OCI-LY7 (cell line): ENCODE data around the gene AUTS2. TPM values are rescaled to one million over a fixed set of nuclear protein-coding genes. Genes with fewer than 3 reads are reported as not detected.

Experiments
- BruUV-seq: library from RNA; stranded (reverse); fragments of 400-500 nt; replicated peaks from 2 replicates; lab custom pipeline; 2021; lab: Mats Ljungman, UMichigan
- CTCF ChIA-PET: fragments of 300-600 bp; sonication (Branson Sonifier 250); formaldehyde crosslinking; loops from one replicate; lab custom pipeline; 2022; ENCODE audit warnings: antibody characterized with exemption; ENCODE audit not compliant: unreplicated experiment; lab: Charles Lee
- POLR2A ChIA-PET: fragments of 300-600 bp; sonication (Branson Sonifier 250); formaldehyde crosslinking; loops from one replicate; lab custom pipeline; 2022; ENCODE audit warnings: antibody characterized with exemption; lab: Charles Lee
- DNase-seq: peaks from one replicate; pipeline ENCODE4 v3.0.0-alpha.2; 2015; ENCODE audit warnings: low spot score
- H2AFZ ChIP-seq: fragments of 200-600 bp; sonication (generic), shearing (Covaris generic); 2 replicates; pipeline ENCODE4 v1.6.1; 2014; ENCODE audit warnings: mild to moderate bottlenecking, antibody characterized with exemption, low read length, moderate library complexity
- H3K27ac ChIP-seq: fragments of 200-600 bp; sonication (generic); 2 replicates; pipeline ENCODE4 v1.5.1; 2014; ENCODE audit warnings: mixed run types, low read depth, mild to moderate bottlenecking, moderate library complexity, low read length, inconsistent platforms; ENCODE audit not compliant: poor library complexity, severe bottlenecking
- H3K36me3 ChIP-seq: fragments of 200-600 bp; sonication (generic); 2 replicates; pipeline ENCODE4 v1.6.1; 2014; ENCODE audit warnings: mild to moderate bottlenecking, antibody characterized with exemption, low read length, moderate library complexity, mixed read lengths; ENCODE audit not compliant: insufficient read depth
- H3K4me1 ChIP-seq: fragments of 200-600 bp; sonication (generic); 2 replicates; pipeline ENCODE4 v1.5.1; 2014; ENCODE audit warnings: mild to moderate bottlenecking, low read length; ENCODE audit not compliant: insufficient read depth, poor library complexity, severe bottlenecking
- H3K4me2 ChIP-seq: fragments of 200-600 bp; sonication (generic); 2 replicates; pipeline ENCODE4 v1.6.1; 2014; ENCODE audit warnings: mild to moderate bottlenecking, low read length
- H3K4me3 ChIP-seq: fragments of 200-600 bp; sonication (generic); 2 replicates; pipeline ENCODE4 v1.5.1; 2014; ENCODE audit warnings: mild to moderate bottlenecking, low read depth, low read length; ENCODE audit not compliant: poor library complexity, severe bottlenecking
- H3K79me2 ChIP-seq: fragments of 200-600 bp; sonication (generic); 2 replicates; pipeline ENCODE4 v1.6.1; 2016; ENCODE audit warnings: low read depth, mild to moderate bottlenecking, low read length, moderate library complexity, mixed read lengths; ENCODE audit not compliant: insufficient read depth
- H3K9me2 ChIP-seq: fragments of 200-600 bp; sonication (generic); 2 replicates; pipeline ENCODE4 v1.6.1; 2016; ENCODE audit warnings: mild to moderate bottlenecking, low read length, mixed read lengths; ENCODE audit not compliant: insufficient read depth
- H3K9me3 ChIP-seq: fragments of 200-600 bp; sonication (generic); 2 replicates; pipeline ENCODE4 v1.6.1; 2014; ENCODE audit warnings: mild to moderate bottlenecking, mixed run types, low read length, mixed read lengths
- H4K20me1 ChIP-seq: fragments of 200-600 bp; sonication (generic); 2 replicates; pipeline ENCODE4 v1.6.1; 2014; ENCODE audit warnings: mild to moderate bottlenecking, antibody characterized with exemption, low read length, moderate library complexity, mixed read lengths; ENCODE audit not compliant: insufficient read depth
- EZH2phosphoT487 ChIP-seq: fragments of 200-600 bp; sonication (generic); IDR thresholded peaks from 2 replicates; pipeline ENCODE4 v1.6.1; 2018; ENCODE audit warnings: low read depth, borderline replicate concordance, mild to moderate bottlenecking, mixed run types, antibody characterized with exemption, low read length, moderate library complexity, mixed read lengths
- intact Hi-C: fragments of 100-400 bp; cut with micrococcal nuclease; formaldehyde crosslinking; loops from one replicate; pipeline ENCODE4 v1.10.0; 2022; ENCODE audit not compliant: unreplicated experiment
- total RNA-seq, 2 experiments: library from RNA; depleted of rRNA in 1 of 2; stranded (reverse); fragments of >200 nt in 1 of 2; shearing (Covaris generic) in 1 of 2; gene quantifications; 2 replicates each; pipeline ENCODE4 v1.2.3, GENCODE V29; 2014 to 2022
- TF ChIP-seq, protein P1 (sequence below): fragments of 200-600 bp; sonication (generic); conservative IDR thresholded peaks from 2 replicates; pipeline ENCODE4 v1.5.1; 2014; ENCODE audit warnings: mild to moderate bottlenecking, antibody characterized with exemption, low read length, moderate library complexity, mixed read lengths

The AUTS2 gene
- total RNA-seq, 2 experiments from 2014 or later, result 37.9 to 78.5 TPM

GRCh38 chr7:70353330-70353945 lies 755.2 kb downstream of the AUTS2 start:
- Histone ChIP-seq H3K36me3 (no peaks in the 10 kb centered on the region), H4K20me1 (no peaks in the 10 kb centered on the region), H3K9me3 (no peaks in the 10 kb centered on the region), H3K9me2 (no peaks in the 10 kb centered on the region), H2AFZ (no peak overlapping the region), H3K4me2 (no peak overlapping the region), H3K4me3 (no peak overlapping the region), H3K27ac (no peak overlapping the region), H3K4me1 (peaks cover 4% of the 10 kb centered on the region), H3K79me2 (no peaks in the 10 kb centered on the region)
- intact Hi-C loops, result no loop called here
- CTCF ChIA-PET, result interaction anchor here (0.9 kb wide), 1 partner anchor 39 kb away, joined by 3 read pairs; no protein-coding TSS in a partner anchor
- POLR2A ChIA-PET, result interaction anchor here (1.0 kb wide), 1 partner anchor 62 kb away, joined by 4 read pairs; no protein-coding TSS in a partner anchor
- no TSS peak for BruUV-seq
- TF ChIP-seq EZH2phosphoT487, result no peak
- TF ChIP-seq, protein P1, sequence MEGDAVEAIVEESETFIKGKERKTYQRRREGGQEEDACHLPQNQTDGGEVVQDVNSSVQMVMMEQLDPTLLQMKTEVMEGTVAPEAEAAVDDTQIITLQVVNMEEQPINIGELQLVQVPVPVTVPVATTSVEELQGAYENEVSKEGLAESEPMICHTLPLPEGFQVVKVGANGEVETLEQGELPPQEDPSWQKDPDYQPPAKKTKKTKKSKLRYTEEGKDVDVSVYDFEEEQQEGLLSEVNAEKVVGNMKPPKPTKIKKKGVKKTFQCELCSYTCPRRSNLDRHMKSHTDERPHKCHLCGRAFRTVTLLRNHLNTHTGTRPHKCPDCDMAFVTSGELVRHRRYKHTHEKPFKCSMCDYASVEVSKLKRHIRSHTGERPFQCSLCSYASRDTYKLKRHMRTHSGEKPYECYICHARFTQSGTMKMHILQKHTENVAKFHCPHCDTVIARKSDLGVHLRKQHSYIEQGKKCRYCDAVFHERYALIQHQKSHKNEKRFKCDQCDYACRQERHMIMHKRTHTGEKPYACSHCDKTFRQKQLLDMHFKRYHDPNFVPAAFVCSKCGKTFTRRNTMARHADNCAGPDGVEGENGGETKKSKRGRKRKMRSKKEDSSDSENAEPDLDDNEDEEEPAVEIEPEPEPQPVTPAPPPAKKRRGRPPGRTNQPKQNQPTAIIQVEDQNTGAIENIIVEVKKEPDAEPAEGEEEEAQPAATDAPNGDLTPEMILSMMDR, result no peak
- DNase-seq, result no peak

DNA sequence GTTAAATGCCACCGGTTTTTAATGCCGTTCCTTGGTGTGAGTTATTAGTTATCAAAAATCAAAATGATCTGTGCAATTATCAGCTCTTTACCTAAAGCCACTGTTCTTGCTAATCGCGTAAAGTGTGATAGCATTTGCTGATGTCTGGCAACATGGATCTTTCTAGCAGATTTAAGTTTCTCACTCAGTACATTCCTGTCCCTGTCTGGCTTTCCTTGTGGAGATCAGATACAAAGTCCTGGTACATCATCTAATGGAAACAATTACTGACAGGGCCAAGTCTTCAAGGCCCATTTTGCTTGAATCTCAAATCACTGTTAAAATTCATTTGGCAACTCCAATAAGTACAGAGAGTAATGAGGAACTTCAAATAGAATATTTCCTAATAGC lies 755.7 kb downstream of the AUTS2 start:
- Histone ChIP-seq H3K9me2 (no peaks in the 10 kb centered on the region), H4K20me1 (no peaks in the 10 kb centered on the region), H3K9me3 (no peaks in the 10 kb centered on the region), H3K79me2 (no peaks in the 10 kb centered on the region), H3K4me3 (no peak overlapping the region), H3K27ac (no peak overlapping the region), H3K4me1 (peaks cover 4% of the 10 kb centered on the region), H3K36me3 (no peaks in the 10 kb centered on the region), H2AFZ (no peak overlapping the region), H3K4me2 (no peak overlapping the region)
- DNase-seq, result no peak
- ChIA-PET CTCF (interaction anchor here (0.9 kb wide), 1 partner anchor 39 kb away, joined by 3 read pairs; no protein-coding TSS in a partner anchor), POLR2A (interaction anchor here (1.0 kb wide), 1 partner anchor 63 kb away, joined by 4 read pairs; no protein-coding TSS in a partner anchor)
- intact Hi-C loops, result no loop called here
- no TSS peak for BruUV-seq
- TF ChIP-seq EZH2phosphoT487, result no peak
- TF ChIP-seq, protein P1, result no peak
